Neural cell (in vitro differentiated cells): Measurements from ENCODE around the gene HES6. TPM values are rescaled to one million over a fixed set of nuclear protein-coding genes. Genes with fewer than 3 reads are reported as not detected.

ENCODE experiments used
- H2AFZ ChIP-seq: fragments of 200-600, 300-800 bp; sonication (generic), shearing (Covaris generic); 2 replicates; pipeline ENCODE4 v1.6.0; 2014; ENCODE audit warnings: low read depth, mild to moderate bottlenecking, antibody characterized with exemption, low read length, moderate library complexity
- H3F3A ChIP-seq: fragments of 200-600 bp; shearing (Covaris generic); 2 replicates; pipeline ENCODE4 v1.6.1; 2016; ENCODE audit warnings: mild to moderate bottlenecking, moderate library complexity, mixed read lengths, antibody characterized with exemption, low read length; ENCODE audit not compliant: insufficient read depth, poor library complexity, severe bottlenecking
- H3K27ac ChIP-seq: fragments of 200-600, 300-800 bp; sonication (generic), shearing (Covaris generic); 2 replicates; pipeline ENCODE4 v1.5.1; 2014; ENCODE audit warnings: mild to moderate bottlenecking, low read length, moderate library complexity
- H3K27me3 ChIP-seq: fragments of 300-800, 200-600 bp; sonication (generic), shearing (Covaris generic); 2 replicates; pipeline ENCODE4 v1.6.0; 2014; ENCODE audit warnings: mild to moderate bottlenecking, low read depth, low read length, moderate library complexity; ENCODE audit not compliant: insufficient read depth
- H3K36me3 ChIP-seq: fragments of 300-800, 200-600 bp; sonication (generic), shearing (Covaris generic); 2 replicates; pipeline ENCODE4 v1.5.1; 2014; ENCODE audit warnings: mild to moderate bottlenecking, antibody characterized with exemption, low read length, moderate library complexity; ENCODE audit not compliant: insufficient read depth
- H3K4me2 ChIP-seq: fragments of 300-800, 200-600 bp; sonication (generic), shearing (Covaris generic); 2 replicates; pipeline ENCODE4 v1.6.0; 2014; ENCODE audit warnings: mild to moderate bottlenecking, low read length
- H3K4me3 ChIP-seq: fragments of 300-800, 200-600 bp; sonication (generic), shearing (Covaris generic); 2 replicates; pipeline ENCODE4 v1.5.1; 2014; ENCODE audit warnings: mild to moderate bottlenecking, low read length, moderate library complexity
- H3K79me2 ChIP-seq: fragments of 200-600 bp; shearing (Covaris generic); replicated peaks from 2 replicates; pipeline ENCODE4 v1.6.0; 2014; ENCODE audit warnings: mild to moderate bottlenecking, low read length, moderate library complexity; ENCODE audit not compliant: insufficient read depth
- H3K9ac ChIP-seq: fragments of 300-800, 200-600 bp; sonication (generic), shearing (Covaris generic); 2 replicates; pipeline ENCODE4 v1.6.1; 2016; ENCODE audit warnings: mild to moderate bottlenecking, low read length, mixed read lengths
- H3K9me2 ChIP-seq: fragments of 200-600 bp; shearing (Covaris generic); 2 replicates; pipeline ENCODE4 v1.6.1; 2016; ENCODE audit warnings: mild to moderate bottlenecking, low read length, mixed read lengths; ENCODE audit not compliant: insufficient read depth
- H3K9me3 ChIP-seq: fragments of 200-600, 300-800 bp; sonication (generic), shearing (Covaris generic); 2 replicates; pipeline ENCODE4 v1.6.1; 2016; ENCODE audit warnings: mild to moderate bottlenecking, mixed run types, low read length, moderate library complexity, mixed read lengths
- H4K20me1 ChIP-seq: fragments of 200-600 bp; shearing (Covaris generic); 2 replicates; pipeline ENCODE4 v1.6.1; 2016; ENCODE audit warnings: mild to moderate bottlenecking, mixed run types; ENCODE audit not compliant: insufficient read depth
- EP300 ChIP-seq: fragments of 450-650 bp; conservative IDR thresholded peaks from 2 replicates; pipeline ENCODE4 v1.6.1; 2014; ENCODE audit warnings: antibody characterized with exemption, mild to moderate bottlenecking, moderate library complexity; ENCODE audit not compliant: poor library complexity, severe bottlenecking
- EZH2 ChIP-seq: fragments of 200-600, 300-800 bp; shearing (Covaris generic), sonication (generic); IDR thresholded peaks from 2 replicates; pipeline ENCODE4 v1.6.1; 2014; ENCODE audit warnings: antibody characterized with exemption, low read length, borderline replicate concordance, mild to moderate bottlenecking; ENCODE audit not compliant: insufficient read depth, poor library complexity, severe bottlenecking
- MXI1 ChIP-seq: fragments of 450-650 bp; conservative IDR thresholded peaks from 2 replicates; pipeline ENCODE4 v1.6.1; 2014; ENCODE audit warnings: antibody characterized with exemption, mild to moderate bottlenecking; ENCODE audit not compliant: poor library complexity, severe bottlenecking
- POLR2AphosphoS5 ChIP-seq: IDR thresholded peaks from 2 replicates; pipeline ENCODE4 v1.6.1; 2012
- RAD21 ChIP-seq: fragments of 450-650 bp; conservative IDR thresholded peaks from 2 replicates; pipeline ENCODE4 v1.6.1; 2014; ENCODE audit warnings: antibody characterized with exemption, mild to moderate bottlenecking, moderate library complexity
- SMC3 ChIP-seq: fragments of 450-650 bp; conservative IDR thresholded peaks from 2 replicates; pipeline ENCODE4 v1.6.1; 2014; ENCODE audit warnings: antibody characterized with exemption, mild to moderate bottlenecking, moderate library complexity; ENCODE audit not compliant: poor library complexity
- polyA plus RNA-seq: library from polyadenylated mRNA; depleted of rRNA; stranded (reverse); fragments of >200 nt; gene quantifications from 2 replicates; pipeline ENCODE4 v1.2.3, GENCODE V29; 2014
- TF ChIP-seq, protein P1 (sequence below): IDR thresholded peaks from 2 replicates; pipeline ENCODE4 v1.6.1; 2012; ENCODE audit warnings: borderline replicate concordance
- TF ChIP-seq, protein P2 (sequence below): fragments of 450-650 bp; IDR thresholded peaks from 2 replicates; pipeline ENCODE4 v1.5.1; 2014; ENCODE audit warnings: antibody characterized with exemption, mild to moderate bottlenecking, moderate library complexity; ENCODE audit not compliant: poor library complexity, severe bottlenecking

HES6 gene
- polyA plus RNA-seq, 1 donor from 2014 or later = 236 TPM

DNA sequence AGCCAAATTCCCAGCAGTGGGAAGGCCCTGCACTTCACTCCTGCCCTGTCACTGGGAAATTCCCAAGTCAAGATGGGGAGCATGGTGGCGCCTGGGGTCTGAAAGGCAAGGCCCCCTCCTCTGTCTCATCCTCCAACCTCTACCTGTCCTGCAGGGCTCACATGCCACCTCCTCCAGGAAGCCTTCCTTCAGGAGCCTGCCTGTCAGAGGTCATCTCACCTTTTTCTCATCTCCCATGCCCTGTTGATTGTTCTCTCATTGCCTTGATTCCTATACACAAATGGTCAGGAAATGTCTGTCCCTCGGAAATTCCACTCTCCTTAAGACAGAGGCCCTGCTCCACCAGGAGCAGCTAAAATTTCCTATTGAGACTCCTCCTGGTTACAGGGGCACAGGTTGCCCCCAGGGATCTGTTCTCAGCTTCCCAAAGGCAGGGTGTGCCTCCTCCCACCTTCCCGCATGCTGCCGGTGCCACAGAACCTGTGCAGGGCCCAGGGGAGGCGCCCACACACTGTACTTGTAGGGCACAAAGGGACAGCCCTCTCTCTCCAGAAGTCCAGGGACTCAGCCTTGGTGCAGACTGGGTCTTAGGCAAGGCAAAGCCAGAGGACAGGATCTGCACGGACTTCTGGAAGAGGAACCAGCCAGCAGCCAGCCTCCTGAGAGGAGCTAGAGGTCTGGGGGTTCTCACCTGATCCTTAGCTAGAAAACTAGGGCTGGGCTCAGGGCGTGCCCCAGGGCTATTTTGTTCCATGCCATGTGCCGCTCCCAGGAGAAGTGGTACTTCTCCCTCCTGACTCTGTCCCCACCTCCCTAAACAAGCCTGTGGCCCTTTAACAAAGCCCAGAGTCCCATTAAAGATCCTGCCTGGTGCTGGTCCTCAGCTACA lies 12.9 kb downstream of the HES6 start:
- no peak overlapping the region for H3K9ac ChIP-seq
- no peak overlapping the region for H3K4me2 ChIP-seq
- no peaks in the 10 kb centered on the region for H3K9me3 ChIP-seq
- TF ChIP-seq POLR2AphosphoS5 = no peak
- no peak for TF ChIP-seq EP300
- TF ChIP-seq, protein P1, sequence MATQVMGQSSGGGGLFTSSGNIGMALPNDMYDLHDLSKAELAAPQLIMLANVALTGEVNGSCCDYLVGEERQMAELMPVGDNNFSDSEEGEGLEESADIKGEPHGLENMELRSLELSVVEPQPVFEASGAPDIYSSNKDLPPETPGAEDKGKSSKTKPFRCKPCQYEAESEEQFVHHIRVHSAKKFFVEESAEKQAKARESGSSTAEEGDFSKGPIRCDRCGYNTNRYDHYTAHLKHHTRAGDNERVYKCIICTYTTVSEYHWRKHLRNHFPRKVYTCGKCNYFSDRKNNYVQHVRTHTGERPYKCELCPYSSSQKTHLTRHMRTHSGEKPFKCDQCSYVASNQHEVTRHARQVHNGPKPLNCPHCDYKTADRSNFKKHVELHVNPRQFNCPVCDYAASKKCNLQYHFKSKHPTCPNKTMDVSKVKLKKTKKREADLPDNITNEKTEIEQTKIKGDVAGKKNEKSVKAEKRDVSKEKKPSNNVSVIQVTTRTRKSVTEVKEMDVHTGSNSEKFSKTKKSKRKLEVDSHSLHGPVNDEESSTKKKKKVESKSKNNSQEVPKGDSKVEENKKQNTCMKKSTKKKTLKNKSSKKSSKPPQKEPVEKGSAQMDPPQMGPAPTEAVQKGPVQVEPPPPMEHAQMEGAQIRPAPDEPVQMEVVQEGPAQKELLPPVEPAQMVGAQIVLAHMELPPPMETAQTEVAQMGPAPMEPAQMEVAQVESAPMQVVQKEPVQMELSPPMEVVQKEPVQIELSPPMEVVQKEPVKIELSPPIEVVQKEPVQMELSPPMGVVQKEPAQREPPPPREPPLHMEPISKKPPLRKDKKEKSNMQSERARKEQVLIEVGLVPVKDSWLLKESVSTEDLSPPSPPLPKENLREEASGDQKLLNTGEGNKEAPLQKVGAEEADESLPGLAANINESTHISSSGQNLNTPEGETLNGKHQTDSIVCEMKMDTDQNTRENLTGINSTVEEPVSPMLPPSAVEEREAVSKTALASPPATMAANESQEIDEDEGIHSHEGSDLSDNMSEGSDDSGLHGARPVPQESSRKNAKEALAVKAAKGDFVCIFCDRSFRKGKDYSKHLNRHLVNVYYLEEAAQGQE = no peak
- no peak for TF ChIP-seq EZH2
- TF ChIP-seq, protein P2, sequence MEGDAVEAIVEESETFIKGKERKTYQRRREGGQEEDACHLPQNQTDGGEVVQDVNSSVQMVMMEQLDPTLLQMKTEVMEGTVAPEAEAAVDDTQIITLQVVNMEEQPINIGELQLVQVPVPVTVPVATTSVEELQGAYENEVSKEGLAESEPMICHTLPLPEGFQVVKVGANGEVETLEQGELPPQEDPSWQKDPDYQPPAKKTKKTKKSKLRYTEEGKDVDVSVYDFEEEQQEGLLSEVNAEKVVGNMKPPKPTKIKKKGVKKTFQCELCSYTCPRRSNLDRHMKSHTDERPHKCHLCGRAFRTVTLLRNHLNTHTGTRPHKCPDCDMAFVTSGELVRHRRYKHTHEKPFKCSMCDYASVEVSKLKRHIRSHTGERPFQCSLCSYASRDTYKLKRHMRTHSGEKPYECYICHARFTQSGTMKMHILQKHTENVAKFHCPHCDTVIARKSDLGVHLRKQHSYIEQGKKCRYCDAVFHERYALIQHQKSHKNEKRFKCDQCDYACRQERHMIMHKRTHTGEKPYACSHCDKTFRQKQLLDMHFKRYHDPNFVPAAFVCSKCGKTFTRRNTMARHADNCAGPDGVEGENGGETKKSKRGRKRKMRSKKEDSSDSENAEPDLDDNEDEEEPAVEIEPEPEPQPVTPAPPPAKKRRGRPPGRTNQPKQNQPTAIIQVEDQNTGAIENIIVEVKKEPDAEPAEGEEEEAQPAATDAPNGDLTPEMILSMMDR = no peak
- no peak for TF ChIP-seq SMC3
- TF ChIP-seq MXI1 = no peak
- no peak for TF ChIP-seq RAD21
- H4K20me1 ChIP-seq = no peaks in the 10 kb centered on the region
- no peak overlapping the region for H2AFZ ChIP-seq
- no peaks in the 10 kb centered on the region for H3K36me3 ChIP-seq
- no peak overlapping the region for H3K4me3 ChIP-seq
- no peak overlapping the region for H3K27ac ChIP-seq
- no peaks in the 10 kb centered on the region for H3K9me2 ChIP-seq
- H3K27me3 ChIP-seq = peaks cover 6% of the 10 kb centered on the region
- H3F3A ChIP-seq = no peaks in the 10 kb centered on the region
- H3K79me2 ChIP-seq = no peaks in the 10 kb centered on the region

DNA sequence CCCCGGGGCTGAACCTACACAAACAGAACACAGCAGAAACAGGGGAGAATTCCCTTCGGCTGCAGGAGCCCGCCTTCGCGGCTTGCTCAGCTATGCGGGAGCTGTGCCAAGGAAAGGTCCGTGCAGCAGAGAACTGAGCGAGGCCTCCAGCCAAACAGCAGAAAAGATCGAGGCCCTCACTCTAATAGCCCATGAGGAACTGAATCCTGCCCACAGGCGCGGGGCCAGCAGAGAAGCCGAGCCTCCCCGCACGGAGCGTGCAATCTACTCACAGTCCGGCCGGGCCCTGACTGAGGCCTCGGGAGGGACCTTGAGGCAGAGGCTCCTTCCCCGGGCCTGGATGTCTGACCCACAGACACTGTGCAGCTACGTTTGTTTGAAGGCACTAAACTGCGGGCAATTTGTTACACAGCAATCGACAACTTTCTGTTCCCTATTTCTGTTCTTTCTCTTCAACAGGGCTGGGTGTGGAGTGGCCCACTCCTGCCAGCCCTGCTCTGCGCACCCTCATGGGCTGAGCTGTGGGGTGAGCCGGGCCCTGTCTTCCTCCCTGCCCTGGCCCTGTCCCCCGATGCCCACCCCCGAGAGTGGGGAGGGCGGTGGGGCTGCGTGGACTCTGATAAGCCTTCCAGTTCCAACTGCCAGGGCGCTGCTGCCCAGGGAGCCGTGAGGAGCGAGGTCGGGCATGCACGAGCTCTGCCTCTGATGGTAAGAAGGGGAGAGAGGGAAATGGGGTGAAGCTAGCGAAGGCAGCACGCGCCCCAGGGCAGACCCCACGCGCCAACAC lies 13.7 kb downstream of the HES6 start:
- TF ChIP-seq EP300 (no peak), EZH2 (no peak), MXI1 (no peak)
- Histone ChIP-seq H3F3A (no peaks in the 10 kb centered on the region), H3K79me2 (no peaks in the 10 kb centered on the region), H4K20me1 (no peaks in the 10 kb centered on the region), H3K27me3 (no peaks in the 10 kb centered on the region), H3K9me2 (no peaks in the 10 kb centered on the region), H3K4me3 (no peak overlapping the region), H3K4me2 (no peak overlapping the region), H3K9ac (no peak overlapping the region), H2AFZ (no peak overlapping the region), H3K36me3 (no peaks in the 10 kb centered on the region), H3K27ac (no peak overlapping the region), H3K9me3 (no peaks in the 10 kb centered on the region)
